RWPE2 (cell line): Measurements from ENCODE around the gene ACLY.
A peak's percentile ranks its signal among the peaks of the same experiment; 100 is the strongest.

Source experiments
- ATAC-seq: fragments of 200-7000 bp; cut with Tn5 transposase; 3 replicates; pipeline ENCODE4 v1.9.1; 2021; ENCODE audit warnings: low read depth
- DNase-seq: peaks from one replicate; pipeline ENCODE4 v3.0.0-alpha.2; 2020; ENCODE audit warnings: low spot score
- H3K27ac ChIP-seq: fragments of 450-650 bp; 2 replicates; pipeline ENCODE4 v1.5.1; 2017; ENCODE audit warnings: mild to moderate bottlenecking; ENCODE audit not compliant: poor library complexity, severe bottlenecking
- H3K27me3 ChIP-seq: fragments of 250-450 bp; sonication (Bioruptor Pico); 2 replicates; pipeline ENCODE4 v1.5.1; 2021; ENCODE audit warnings: mild to moderate bottlenecking, moderate library complexity; ENCODE audit not compliant: insufficient read depth, poor library complexity, severe bottlenecking
- H3K36me3 ChIP-seq: fragments of 250-450 bp; sonication (Bioruptor Pico); 2 replicates; pipeline ENCODE4 v1.5.1; 2020; ENCODE audit warnings: low read depth, mild to moderate bottlenecking, moderate library complexity
- H3K4me1 ChIP-seq: fragments of 250-450 bp; sonication (Bioruptor Pico); 2 replicates; pipeline ENCODE4 v1.5.1; 2021; ENCODE audit warnings: mild to moderate bottlenecking, moderate library complexity; ENCODE audit not compliant: insufficient read depth, poor library complexity, severe bottlenecking
- H3K4me3 ChIP-seq: fragments of 250-450 bp; sonication (Bioruptor Pico); 2 replicates; pipeline ENCODE4 v1.5.1; 2021; ENCODE audit warnings: mild to moderate bottlenecking, moderate library complexity; ENCODE audit not compliant: severe bottlenecking
- H3K9me3 ChIP-seq: fragments of 250-450 bp; sonication (Bioruptor Pico); 2 replicates; pipeline ENCODE4 v1.5.1; 2021; ENCODE audit warnings: mild to moderate bottlenecking, moderate library complexity; ENCODE audit not compliant: severe bottlenecking
- TF ChIP-seq, protein P1 (sequence below): fragments of 450-650 bp; IDR thresholded peaks from one replicate; pipeline ENCODE4 v1.5.1; 2017; ENCODE audit warnings: mild to moderate bottlenecking, moderate library complexity; ENCODE audit not compliant: poor library complexity, severe bottlenecking

Gene ACLY

DNA sequence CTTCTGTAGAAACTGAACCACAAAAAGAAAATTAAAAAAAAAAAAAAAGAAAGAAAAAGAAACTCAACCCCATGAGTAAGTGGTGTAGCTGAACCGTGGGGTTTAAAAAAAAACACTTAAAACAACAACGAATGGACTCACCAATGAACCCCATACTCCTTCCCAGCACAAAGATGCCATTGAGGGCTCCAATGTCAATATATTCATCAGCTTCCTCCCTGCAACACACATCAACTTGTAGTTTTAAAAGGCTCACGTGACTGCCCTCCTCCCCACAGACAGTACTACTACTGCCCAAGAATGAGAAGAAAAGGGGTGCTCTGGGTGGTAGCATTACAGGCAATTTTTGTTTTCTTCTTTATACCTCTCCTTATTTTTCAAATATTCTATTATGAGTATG lies 50.2 kb downstream of the ACLY start:
- Histone ChIP-seq H3K9me3 (no peaks in the 10 kb centered on the region), H3K4me1 (no peaks in the 10 kb centered on the region), H3K27me3 (no peaks in the 10 kb centered on the region), H3K36me3 (peaks cover 69% of the 10 kb centered on the region), H3K4me3 (no peak overlapping the region), H3K27ac (no peak overlapping the region)
- no peak for DNase-seq
- no peak for ATAC-seq
- TF ChIP-seq, protein P1, sequence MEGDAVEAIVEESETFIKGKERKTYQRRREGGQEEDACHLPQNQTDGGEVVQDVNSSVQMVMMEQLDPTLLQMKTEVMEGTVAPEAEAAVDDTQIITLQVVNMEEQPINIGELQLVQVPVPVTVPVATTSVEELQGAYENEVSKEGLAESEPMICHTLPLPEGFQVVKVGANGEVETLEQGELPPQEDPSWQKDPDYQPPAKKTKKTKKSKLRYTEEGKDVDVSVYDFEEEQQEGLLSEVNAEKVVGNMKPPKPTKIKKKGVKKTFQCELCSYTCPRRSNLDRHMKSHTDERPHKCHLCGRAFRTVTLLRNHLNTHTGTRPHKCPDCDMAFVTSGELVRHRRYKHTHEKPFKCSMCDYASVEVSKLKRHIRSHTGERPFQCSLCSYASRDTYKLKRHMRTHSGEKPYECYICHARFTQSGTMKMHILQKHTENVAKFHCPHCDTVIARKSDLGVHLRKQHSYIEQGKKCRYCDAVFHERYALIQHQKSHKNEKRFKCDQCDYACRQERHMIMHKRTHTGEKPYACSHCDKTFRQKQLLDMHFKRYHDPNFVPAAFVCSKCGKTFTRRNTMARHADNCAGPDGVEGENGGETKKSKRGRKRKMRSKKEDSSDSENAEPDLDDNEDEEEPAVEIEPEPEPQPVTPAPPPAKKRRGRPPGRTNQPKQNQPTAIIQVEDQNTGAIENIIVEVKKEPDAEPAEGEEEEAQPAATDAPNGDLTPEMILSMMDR, result no peak

DNA sequence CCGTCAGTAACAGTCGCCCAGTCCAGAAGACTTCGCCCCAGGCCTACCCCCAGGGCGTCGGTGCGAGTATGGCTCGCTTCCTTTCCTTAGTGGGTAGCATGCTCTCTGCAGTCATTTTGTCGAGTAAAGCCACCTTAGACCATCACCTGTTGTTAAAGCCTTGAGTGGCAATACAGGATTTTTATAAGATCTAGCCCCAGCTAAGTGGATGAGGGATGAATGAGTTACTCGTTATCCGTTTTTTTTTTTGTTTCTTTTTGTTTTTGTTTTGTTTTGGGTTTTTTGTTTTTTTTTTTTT lies 53.2 kb downstream of the ACLY start:
- no peak for DNase-seq
- peak overlapping the region; percentile 55 for H3K27ac ChIP-seq
- no peak for ATAC-seq

DNA sequence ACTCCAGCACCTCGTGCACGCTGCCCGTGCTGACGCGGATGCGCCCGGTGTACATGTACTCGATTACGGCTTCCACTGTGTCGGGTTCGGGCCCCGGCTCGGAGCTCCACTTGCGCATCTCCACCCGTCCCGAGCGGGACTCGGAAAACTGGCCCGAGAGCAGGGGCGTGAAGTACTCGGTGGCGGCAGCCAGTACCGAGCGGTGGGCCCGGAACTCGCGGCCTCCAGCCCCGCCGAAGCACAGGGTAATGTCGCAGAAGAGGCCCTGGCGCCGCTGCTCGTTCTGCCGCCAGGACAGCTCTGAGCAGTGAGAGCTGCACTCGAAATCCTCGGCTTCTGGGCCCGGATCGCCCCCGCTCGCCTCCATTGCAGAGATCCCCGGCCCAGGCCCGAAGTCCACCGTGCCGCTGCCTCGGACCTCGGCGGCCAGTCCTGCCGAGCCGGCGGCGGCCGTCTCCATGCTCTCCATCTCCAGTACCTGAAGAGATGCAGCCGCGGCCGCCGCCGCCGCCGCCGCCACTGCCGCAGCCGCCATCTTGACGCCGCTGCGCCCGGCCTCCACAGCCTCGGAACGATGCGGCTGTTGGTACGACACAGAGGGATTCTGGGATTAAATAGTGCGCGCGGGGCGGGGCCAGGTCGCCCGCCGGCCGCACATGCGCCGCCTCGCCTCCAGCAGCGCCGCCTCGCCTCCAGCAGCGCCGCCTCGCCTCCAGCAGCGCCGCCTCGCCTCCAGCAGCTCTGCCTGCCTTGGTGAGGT lies 53.7 kb downstream of the ACLY start, which contains the start of gene KLHL11:
TSS of gene KLHL11 (minus strand) at position 588 of the 760 bp plus-strand sequence. CDS start at position 535, 53 bp downstream.
- peak; percentile 82 for DNase-seq
- Histone ChIP-seq H3K4me3 (peak within 1 kb of the TSS; percentile 83), H3K9me3 (no peaks in the 10 kb centered on the region), H3K27ac (peak within 1 kb of the TSS; percentile 55), H3K36me3 (peaks cover 34% of the 10 kb centered on the region), H3K4me1 (no peaks in the 10 kb centered on the region), H3K27me3 (no peaks in the 10 kb centered on the region)
- TF ChIP-seq, protein P1, result peak; percentile 30
- peak; percentile 94 for ATAC-seq

More for the DNA sequence above, 53.2 kb downstream of the ACLY start:
- H3K4me1 ChIP-seq, result no peaks in the 10 kb centered on the region
- H3K36me3 ChIP-seq, result peaks cover 39% of the 10 kb centered on the region
- H3K27me3 ChIP-seq, result no peaks in the 10 kb centered on the region
- TF ChIP-seq, protein P1, result peak; percentile 9
- no peaks in the 10 kb centered on the region for H3K9me3 ChIP-seq
- peak overlapping the region; percentile 83 for H3K4me3 ChIP-seq

DNA sequence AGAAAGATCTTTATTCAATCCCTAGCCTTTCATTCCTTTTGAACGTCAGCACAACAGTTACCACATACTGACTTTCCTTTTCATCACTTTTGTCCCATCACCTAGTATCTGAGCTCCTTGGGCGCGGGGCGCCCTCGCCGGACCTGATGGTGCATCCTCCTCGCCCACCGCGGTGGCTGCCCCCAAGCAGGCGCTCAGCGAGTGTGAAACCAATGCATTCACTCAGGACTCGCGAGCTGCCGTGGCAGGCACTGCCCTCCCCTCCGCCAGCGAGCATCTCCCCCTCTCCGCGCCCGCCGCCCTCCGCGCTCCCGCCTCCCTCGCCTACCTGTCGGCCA lies 54.3 kb downstream of the ACLY start:
- H3K4me3 ChIP-seq, result peak overlapping the region; percentile 83
- H3K27me3 ChIP-seq, result no peaks in the 10 kb centered on the region
- H3K36me3 ChIP-seq, result peaks cover 28% of the 10 kb centered on the region
- ATAC-seq (peak; percentile 42), DNase-seq (no peak)
- peak overlapping the region; percentile 55 for H3K27ac ChIP-seq
- TF ChIP-seq, protein P1, result no peak
- no peaks in the 10 kb centered on the region for H3K9me3 ChIP-seq
- no peaks in the 10 kb centered on the region for H3K4me1 ChIP-seq
